OCI-LY1 (cell line): ENCODE measurements around the gene CFAP57.

Experiments used
- H2AFZ ChIP-seq: fragments of 200-600 bp; sonication (generic), shearing (Covaris generic); 2 replicates; pipeline ENCODE4 v1.6.0; 2014; ENCODE audit warnings: antibody characterized with exemption, mild to moderate bottlenecking, low read length
- H3F3A ChIP-seq: fragments of 200-600 bp; sonication (generic), shearing (Covaris generic); 2 replicates; pipeline ENCODE4 v1.6.0; 2014; ENCODE audit warnings: mild to moderate bottlenecking, antibody characterized with exemption, low read length, moderate library complexity; ENCODE audit not compliant: insufficient read depth
- H3K27ac ChIP-seq: fragments of 200-600 bp; sonication (generic); 2 replicates; pipeline ENCODE4 v1.5.1; 2014; ENCODE audit warnings: low read length, mixed run types, mild to moderate bottlenecking, low read depth; ENCODE audit not compliant: poor library complexity, severe bottlenecking
- H3K27me3 ChIP-seq: fragments of 200-600 bp; sonication (generic); 2 replicates; pipeline ENCODE4 v1.6.0; 2014; ENCODE audit warnings: antibody characterized with exemption, mild to moderate bottlenecking, low read length, moderate library complexity; ENCODE audit not compliant: insufficient read depth
- H3K36me3 ChIP-seq: fragments of 200-600 bp; sonication (generic); 2 replicates; pipeline ENCODE4 v1.6.1; 2014; ENCODE audit warnings: mild to moderate bottlenecking, antibody characterized with exemption, low read length, moderate library complexity, mixed read lengths; ENCODE audit not compliant: insufficient read depth
- H3K4me1 ChIP-seq: fragments of 200-600 bp; sonication (generic); 2 replicates; pipeline ENCODE4 v1.5.1; 2014; ENCODE audit warnings: mild to moderate bottlenecking, low read length, moderate library complexity; ENCODE audit not compliant: insufficient read depth, severe bottlenecking
- H3K4me2 ChIP-seq: fragments of 200-600 bp; sonication (generic), shearing (Covaris generic); 2 replicates; pipeline ENCODE4 v1.6.1; 2014; ENCODE audit warnings: low read length
- H3K4me3 ChIP-seq: fragments of 200-600 bp; sonication (generic); 2 replicates; pipeline ENCODE4 v1.5.1; 2014; ENCODE audit warnings: low read length, low read depth, mild to moderate bottlenecking, mixed read lengths; ENCODE audit not compliant: poor library complexity, severe bottlenecking
- H3K79me2 ChIP-seq: fragments of 200-600 bp; shearing (Covaris generic); 2 replicates; pipeline ENCODE4 v1.6.1; 2016; ENCODE audit warnings: mixed run types, low read length, mixed read lengths; ENCODE audit not compliant: insufficient read depth
- H3K9ac ChIP-seq: fragments of 200-600 bp; sonication (generic), shearing (Covaris generic); 2 replicates; pipeline ENCODE4 v1.6.1; 2014; ENCODE audit warnings: mild to moderate bottlenecking, low read length, mixed read lengths
- H3K9me2 ChIP-seq: fragments of 200-600 bp; sonication (generic), shearing (Covaris generic); 2 replicates; pipeline ENCODE4 v1.6.1; 2014; ENCODE audit warnings: low read depth, mild to moderate bottlenecking, low read length, mixed read lengths
- H3K9me3 ChIP-seq: fragments of 200-600 bp; shearing (Covaris generic); 2 replicates; pipeline ENCODE4 v1.6.1; 2014; ENCODE audit warnings: low read length, mixed read lengths
- H4K20me1 ChIP-seq: fragments of 200-600 bp; sonication (generic), shearing (Covaris generic); 2 replicates; pipeline ENCODE4 v1.6.0; 2016; ENCODE audit warnings: mild to moderate bottlenecking, low read length; ENCODE audit not compliant: insufficient read depth
- CTCF ChIP-seq: fragments of 200-600 bp; sonication (generic), shearing (Covaris generic); IDR thresholded peaks from 2 replicates; pipeline ENCODE4 v1.5.1; 2017; ENCODE audit warnings: mild to moderate bottlenecking, antibody characterized with exemption, low read length, moderate library complexity, mixed read lengths
- EZH2 ChIP-seq: fragments of 200-600 bp; sonication (generic), shearing (Covaris generic); IDR thresholded peaks from 2 replicates; pipeline ENCODE4 v1.8.0; 2017; ENCODE audit warnings: borderline replicate concordance, mixed run types, mild to moderate bottlenecking, antibody characterized with exemption, low read length, moderate library complexity, mixed read lengths

Gene CFAP57

GRCh38 chr1:43171876-43172526 is at the start of gene CFAP57, which contains the start of gene EBNA1BP2:
TSS of gene CFAP57 (plus strand) at chr1:43172330. CDS start at chr1:43172754, 424 bp downstream.
TSS of gene EBNA1BP2 (minus strand) at chr1:43172290. CDS start at chr1:43172118, 172 bp downstream.
- peak within 1 kb of the TSS; percentile 90 for H3K4me3 ChIP-seq
- H3K9ac ChIP-seq: peak within 1 kb of the TSS; percentile 82
- no peak within 1 kb of the TSS for H3K27ac ChIP-seq
- H3K79me2 ChIP-seq: peaks cover 14% of the 10 kb centered on the region
- H3K4me1 ChIP-seq: peaks cover 16% of the 10 kb centered on the region
- no peaks in the 10 kb centered on the region for H4K20me1 ChIP-seq
- H3K4me2 ChIP-seq: peak within 1 kb of the TSS; percentile 93
- H3K9me2 ChIP-seq: no peaks in the 10 kb centered on the region
- TF ChIP-seq EZH2: no peak
- TF ChIP-seq CTCF: no peak
- no peaks in the 10 kb centered on the region for H3F3A ChIP-seq
- no peak within 1 kb of the TSS for H2AFZ ChIP-seq
- H3K36me3 ChIP-seq: peaks cover 37% of the 10 kb centered on the region
- H3K27me3 ChIP-seq: peaks cover 5% of the 10 kb centered on the region; the same call in 1 of the 2 replicates
- no peaks in the 10 kb centered on the region for H3K9me3 ChIP-seq

GRCh38 chr1:43123031-43123430 is 49.1 kb upstream of the CFAP57 start:
- Histone ChIP-seq H3K27ac (no peak overlapping the region), H3K27me3 (no peaks in the 10 kb centered on the region; the same call in 1 of the 2 replicates), H4K20me1 (no peaks in the 10 kb centered on the region), H3K79me2 (no peaks in the 10 kb centered on the region), H3K9ac (no peak overlapping the region), H3K4me2 (no peak overlapping the region), H3K4me3 (no peak overlapping the region), H3K9me3 (no peaks in the 10 kb centered on the region), H2AFZ (no peak overlapping the region), H3K36me3 (no peaks in the 10 kb centered on the region), H3F3A (no peaks in the 10 kb centered on the region), H3K9me2 (no peaks in the 10 kb centered on the region), H3K4me1 (no peaks in the 10 kb centered on the region)
- TF ChIP-seq EZH2 (no peak), CTCF (no peak)

GRCh38 chr1:43128816-43129215 is 43.3 kb upstream of the CFAP57 start:
- no peak overlapping the region for H3K9ac ChIP-seq
- TF ChIP-seq CTCF: no peak
- TF ChIP-seq EZH2: no peak
- H3K27me3 ChIP-seq: no peaks in the 10 kb centered on the region
- no peaks in the 10 kb centered on the region for H3K9me2 ChIP-seq
- no peaks in the 10 kb centered on the region for H3K4me1 ChIP-seq
- no peak overlapping the region for H3K27ac ChIP-seq
- no peaks in the 10 kb centered on the region for H3K79me2 ChIP-seq
- no peaks in the 10 kb centered on the region for H4K20me1 ChIP-seq
- H2AFZ ChIP-seq: no peak overlapping the region
- no peak overlapping the region for H3K4me2 ChIP-seq
- no peaks in the 10 kb centered on the region for H3K36me3 ChIP-seq
- H3F3A ChIP-seq: no peaks in the 10 kb centered on the region
- H3K4me3 ChIP-seq: no peak overlapping the region
- H3K9me3 ChIP-seq: no peaks in the 10 kb centered on the region
